H1 (cell line): Measurements from ENCODE around the gene HIVEP3. TPM values are rescaled to one million over a fixed set of nuclear protein-coding genes. Genes with fewer than 3 reads are reported as not detected.

Source experiments
- ATF3 ChIP-seq: IDR thresholded peaks from 2 replicates; pipeline ENCODE4 v1.6.1; 2011; ENCODE audit warnings: low read depth, mild to moderate bottlenecking, low read length; ENCODE audit not compliant: insufficient read depth
- EGR1 ChIP-seq: IDR thresholded peaks from 2 replicates; pipeline ENCODE4 v1.6.1; 2011; ENCODE audit warnings: low read depth, low read length, borderline replicate concordance
- JUN ChIP-seq: IDR thresholded peaks from 2 replicates; pipeline ENCODE4 v1.6.1; 2011; ENCODE audit warnings: low read depth, mild to moderate bottlenecking, improper control_type of control experiment, low read length
- KDM4A ChIP-seq: IDR thresholded peaks from one replicate; pipeline ENCODE4 v1.7.1; 2012; ENCODE audit warnings: low read depth, mild to moderate bottlenecking, moderate library complexity, low read length, inconsistent platforms; ENCODE audit not compliant: severe bottlenecking
- MAX ChIP-seq: IDR thresholded peaks from 2 replicates; pipeline ENCODE4 v1.6.1; 2012; ENCODE audit warnings: inconsistent platforms
- RFX5 ChIP-seq: IDR thresholded peaks from 2 replicates; pipeline ENCODE4 v1.6.1; 2011; ENCODE audit warnings: low read depth, low read length, improper control_type of control experiment, borderline replicate concordance
- SAP30 ChIP-seq: fragments of 300-600 bp; sonication (generic); IDR thresholded peaks from 2 replicates; pipeline ENCODE4 v1.7.1; 2012; ENCODE audit warnings: low read length, moderate library complexity, mild to moderate bottlenecking, inconsistent platforms; ENCODE audit not compliant: insufficient read depth, insufficient replicate concordance
- polyA plus RNA-seq, 7 experiments: library from polyadenylated mRNA; depleted of rRNA in 3 of 7; stranded (reverse) in 5 of 7; unstranded in 2 of 7; fragments of >200 nt in 5 of 7; fragments of 200-250 nt in 2 of 7; gene quantifications; 1 replicate in 5 of 7; 2 replicates in 1 of 7; 4 replicates in 1 of 7; pipeline versions ENCODE4 v1.2.1 to v1.2.3, GENCODE V29; 2011 to 2013; ENCODE audit warnings: missing spikeins in 2 of 7, mixed read lengths in 2 of 7
- total RNA-seq: library from RNA; stranded (reverse); fragmentation: NEBNext Ultra II Directional; extraction: Animal tissue kit (Norgen Biotek cat#: 25700); gene quantifications from 2 replicates; pipeline ENCODE4 v1.2.1, GENCODE V29; 2021

Gene HIVEP3
- total and polyA plus RNA-seq, 2 of the 8 experiments (the other 6 are each of a cell fraction or from before 2014, with no cell fraction given): 0.24 to 0.69 TPM

- TF ChIP-seq ATF3: no peak
- TF ChIP-seq KDM4A: no peak
- no peak for TF ChIP-seq EGR1
- no peak for TF ChIP-seq SAP30
- no peak for TF ChIP-seq MAX
- TF ChIP-seq RFX5: no peak
- TF ChIP-seq JUN: no peak
Measured at GRCh38 chr1:41866285-41866684, 52.4 kb downstream of the HIVEP3 start (continued).
